ENCODE results near the gene ADK.

GRCh38 chr10:74290708-74291107, 139.7 kb downstream of the ADK start:
- no peak for TF ChIP-seq CTCF (conservative IDR thresholded peaks at IDR 0.05; ENCODE audit: low read depth, low read length)
- no peak for TF ChIP-seq POLR2A (IDR thresholded peaks at IDR 0.05; ENCODE audit: low read depth, low read length)
- no peak for TF ChIP-seq RAD21 (IDR thresholded peaks at IDR 0.05; ENCODE audit: low read length)
- no peak for TF ChIP-seq SMC3 (IDR thresholded peaks at IDR 0.05; ENCODE audit: low read depth, low read length)
- no peak for TF ChIP-seq RFX5 (IDR thresholded peaks at IDR 0.05; ENCODE audit: low read depth, low read length)
- no peak for TF ChIP-seq MAFK (IDR thresholded peaks at IDR 0.05; ENCODE audit: low read depth, low read length)

All from IMR-90 (cell line).